Ascending aorta (tissue), 2 donors: ENCODE results near the gene SNX30. TPM values are rescaled to one million over a fixed set of nuclear protein-coding genes. Genes with fewer than 3 reads are reported as not detected.

Experiments
- DNase-seq, 2 donors: peaks; one replicate each; pipeline ENCODE4 v3.0.0-alpha.2; 2019; ENCODE audit warnings: low spot score in 2 of 2
- H3K27ac ChIP-seq, 2 donors: fragments of 200-600 bp; sonication (generic); one replicate each; pipeline ENCODE4 v1.5.1; 2016 to 2017; ENCODE audit warnings: mild to moderate bottlenecking in 1 of 2
- H3K27me3 ChIP-seq: fragments of 200-600 bp; sonication (generic); one replicate; pipeline ENCODE4 v1.5.1; 2017
- H3K36me3 ChIP-seq, 2 donors: fragments of 200-600 bp; sonication (generic); one replicate each; pipeline ENCODE4 v1.5.1; 2016
- H3K4me1 ChIP-seq, 2 donors: fragments of 200-600 bp; sonication (generic); one replicate each; pipeline ENCODE4 v1.5.1; 2016 to 2017; ENCODE audit warnings: mild to moderate bottlenecking in 1 of 2
- H3K4me3 ChIP-seq, 2 donors: fragments of 200-600 bp; sonication (generic); one replicate each; pipeline ENCODE4 v1.5.1; 2016 to 2017; ENCODE audit warnings: mild to moderate bottlenecking in 1 of 2
- H3K9me3 ChIP-seq, 2 donors: fragments of 200-600 bp; sonication (generic); one replicate each; pipeline ENCODE4 v1.5.1; 2016
- intact Hi-C: fragments of 100-400 bp; cut with DNase I; formaldehyde crosslinking; loops from one replicate; pipeline ENCODE4 v1.15.1; 2023
- total RNA-seq: library from RNA; depleted of rRNA; stranded (reverse); fragments of >200 nt; gene quantifications from one replicate; pipeline ENCODE4 v1.1.0, GENCODE V29; 2016
- TF ChIP-seq, protein P1 (sequence below), 3 experiments: fragments of 200-600 bp in 2 of 3; fragments of 450-650 bp in 1 of 3; sonication (generic) in 2 of 3; IDR thresholded peaks; one replicate each; pipeline ENCODE4 v1.5.1; 2016 to 2019; ENCODE audit warnings: antibody characterized with exemption in 3 of 3, mild to moderate bottlenecking in 1 of 3, moderate library complexity in 1 of 3

Gene SNX30
- total RNA-seq, 1 donor from 2014 or later: 4.7 TPM

DNA sequence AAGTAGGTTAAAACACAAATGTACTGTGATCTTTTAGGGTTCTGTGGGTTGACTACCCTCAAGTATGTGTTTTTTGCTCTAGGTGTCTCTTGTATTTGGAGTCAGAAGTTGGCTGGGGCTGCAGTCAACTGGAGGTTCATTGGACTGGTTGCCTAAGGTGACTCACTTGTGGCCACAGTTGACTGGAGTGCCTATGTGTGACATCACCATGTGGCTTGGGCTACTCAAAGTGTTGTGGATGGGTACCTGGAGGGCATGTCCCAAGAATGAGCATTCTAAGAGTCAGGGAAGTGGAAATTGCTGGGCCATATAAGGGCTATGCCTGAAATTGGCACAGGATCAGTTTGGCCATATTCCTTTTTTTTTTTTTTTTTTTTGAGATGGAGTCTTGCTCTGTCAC, 27.4 kb downstream of the SNX30 start:
- no peak overlapping the region for H3K4me3 ChIP-seq
- DNase-seq: no peak
- H3K27ac ChIP-seq: no peak overlapping the region
- TF ChIP-seq, protein P1, sequence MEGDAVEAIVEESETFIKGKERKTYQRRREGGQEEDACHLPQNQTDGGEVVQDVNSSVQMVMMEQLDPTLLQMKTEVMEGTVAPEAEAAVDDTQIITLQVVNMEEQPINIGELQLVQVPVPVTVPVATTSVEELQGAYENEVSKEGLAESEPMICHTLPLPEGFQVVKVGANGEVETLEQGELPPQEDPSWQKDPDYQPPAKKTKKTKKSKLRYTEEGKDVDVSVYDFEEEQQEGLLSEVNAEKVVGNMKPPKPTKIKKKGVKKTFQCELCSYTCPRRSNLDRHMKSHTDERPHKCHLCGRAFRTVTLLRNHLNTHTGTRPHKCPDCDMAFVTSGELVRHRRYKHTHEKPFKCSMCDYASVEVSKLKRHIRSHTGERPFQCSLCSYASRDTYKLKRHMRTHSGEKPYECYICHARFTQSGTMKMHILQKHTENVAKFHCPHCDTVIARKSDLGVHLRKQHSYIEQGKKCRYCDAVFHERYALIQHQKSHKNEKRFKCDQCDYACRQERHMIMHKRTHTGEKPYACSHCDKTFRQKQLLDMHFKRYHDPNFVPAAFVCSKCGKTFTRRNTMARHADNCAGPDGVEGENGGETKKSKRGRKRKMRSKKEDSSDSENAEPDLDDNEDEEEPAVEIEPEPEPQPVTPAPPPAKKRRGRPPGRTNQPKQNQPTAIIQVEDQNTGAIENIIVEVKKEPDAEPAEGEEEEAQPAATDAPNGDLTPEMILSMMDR (IDR thresholded peaks at IDR 0.05): no peak
- no peaks in the 10 kb centered on the region for H3K9me3 ChIP-seq
- intact Hi-C loops: no loop called here
- peaks cover 0 to 6% of the 10 kb centered on the region in 2 donors for H3K4me1 ChIP-seq
- peaks cover 0 to 3% of the 10 kb centered on the region in 2 donors for H3K36me3 ChIP-seq
- no peaks in the 10 kb centered on the region for H3K27me3 ChIP-seq

DNA sequence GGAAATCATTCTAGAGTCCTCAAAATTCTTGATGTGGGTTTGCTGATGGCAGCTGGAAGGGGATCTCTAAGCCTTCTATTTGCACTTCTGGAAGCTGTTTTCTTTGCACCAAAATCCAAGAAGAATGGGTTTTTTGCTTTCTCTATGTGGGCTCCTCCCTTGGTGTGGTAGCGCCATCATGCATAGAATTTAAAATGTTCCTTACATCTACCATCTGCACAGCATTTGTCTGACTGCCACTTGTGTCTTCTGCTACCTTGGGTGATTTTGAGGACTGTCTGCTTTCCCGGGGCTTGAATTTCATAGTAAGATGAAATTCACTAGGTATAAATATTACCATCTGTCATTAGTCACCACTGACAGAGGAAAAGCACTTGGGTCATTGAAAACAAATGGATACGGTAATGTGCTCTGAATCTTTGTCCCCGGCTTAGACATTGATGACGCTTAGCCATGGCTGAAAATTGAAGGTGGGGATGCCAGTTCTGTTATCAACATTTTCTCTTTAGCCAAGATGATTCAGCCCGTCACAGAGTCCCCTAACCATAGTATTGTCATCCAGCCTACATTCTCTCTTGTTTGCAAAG, 30.0 kb downstream of the SNX30 start:
- Histone ChIP-seq H3K27me3 (no peaks in the 10 kb centered on the region), H3K27ac (no peak overlapping the region), H3K9me3 (no peaks in the 10 kb centered on the region), H3K36me3 (peaks cover 0 to 3% of the 10 kb centered on the region in 2 donors), H3K4me3 (no peak overlapping the region), H3K4me1 (peaks cover 0 to 10% of the 10 kb centered on the region in 2 donors)
- intact Hi-C loops: no loop called here
- no peak for DNase-seq
- TF ChIP-seq, protein P1 (IDR thresholded peaks at IDR 0.05): no peak

DNA sequence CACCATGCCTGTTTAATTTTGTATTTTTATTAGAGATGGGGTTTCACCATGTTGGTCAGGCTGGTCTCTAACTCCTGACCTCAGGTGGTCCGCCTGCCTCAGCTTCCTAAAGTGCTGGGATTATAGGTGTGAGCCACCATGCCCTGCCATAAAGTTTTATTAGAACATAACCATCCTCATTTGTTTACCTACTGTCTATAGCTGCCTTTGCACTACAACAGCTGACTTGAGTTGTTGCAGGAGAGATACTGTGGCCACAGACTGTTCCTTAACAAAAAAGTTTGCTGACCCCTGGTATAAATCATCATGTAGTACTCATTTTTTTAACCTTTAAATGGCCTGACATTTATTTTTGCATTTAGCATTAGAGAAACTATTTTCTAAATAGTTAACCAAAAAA, 31.7 kb downstream of the SNX30 start:
- H3K4me3 ChIP-seq: no peak overlapping the region
- no peaks in the 10 kb centered on the region for H3K36me3 ChIP-seq
- TF ChIP-seq, protein P1 (IDR thresholded peaks at IDR 0.05): no peak
- H3K9me3 ChIP-seq: no peaks in the 10 kb centered on the region
- intact Hi-C loops: no loop called here
- H3K4me1 ChIP-seq: peaks cover 0 to 10% of the 10 kb centered on the region in 2 donors
- DNase-seq: no peak
- no peaks in the 10 kb centered on the region for H3K27me3 ChIP-seq
- H3K27ac ChIP-seq: no peak overlapping the region

DNA sequence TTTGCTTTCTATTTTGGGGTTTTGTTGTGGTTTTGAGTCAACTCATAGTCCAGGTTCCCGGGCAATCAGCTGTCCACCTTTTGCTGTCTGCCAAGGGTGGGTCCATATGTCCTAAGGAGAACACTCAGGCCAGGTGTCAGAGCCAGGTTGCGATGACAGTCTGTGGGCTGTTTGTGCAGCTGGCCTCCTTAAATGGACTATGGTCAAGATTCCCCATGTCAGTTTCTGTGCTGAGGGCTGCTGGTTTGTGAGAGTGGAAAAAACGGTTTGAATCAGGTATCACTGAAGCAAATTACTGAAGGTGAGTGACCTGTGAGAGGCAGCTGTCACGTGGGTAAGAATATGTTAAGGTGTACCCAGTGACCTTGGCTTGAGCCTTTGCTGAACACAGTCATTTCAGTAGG, 33.0 kb downstream of the SNX30 start:
- no peaks in the 10 kb centered on the region for H3K36me3 ChIP-seq
- H3K9me3 ChIP-seq: no peaks in the 10 kb centered on the region
- H3K4me3 ChIP-seq: no peak overlapping the region
- H3K27me3 ChIP-seq: no peaks in the 10 kb centered on the region
- peaks cover 0 to 12% of the 10 kb centered on the region in 2 donors for H3K4me1 ChIP-seq
- TF ChIP-seq, protein P1 (IDR thresholded peaks at IDR 0.05): no peak
- DNase-seq: no peak
- intact Hi-C loops: no loop called here
- H3K27ac ChIP-seq: no peak overlapping the region

DNA sequence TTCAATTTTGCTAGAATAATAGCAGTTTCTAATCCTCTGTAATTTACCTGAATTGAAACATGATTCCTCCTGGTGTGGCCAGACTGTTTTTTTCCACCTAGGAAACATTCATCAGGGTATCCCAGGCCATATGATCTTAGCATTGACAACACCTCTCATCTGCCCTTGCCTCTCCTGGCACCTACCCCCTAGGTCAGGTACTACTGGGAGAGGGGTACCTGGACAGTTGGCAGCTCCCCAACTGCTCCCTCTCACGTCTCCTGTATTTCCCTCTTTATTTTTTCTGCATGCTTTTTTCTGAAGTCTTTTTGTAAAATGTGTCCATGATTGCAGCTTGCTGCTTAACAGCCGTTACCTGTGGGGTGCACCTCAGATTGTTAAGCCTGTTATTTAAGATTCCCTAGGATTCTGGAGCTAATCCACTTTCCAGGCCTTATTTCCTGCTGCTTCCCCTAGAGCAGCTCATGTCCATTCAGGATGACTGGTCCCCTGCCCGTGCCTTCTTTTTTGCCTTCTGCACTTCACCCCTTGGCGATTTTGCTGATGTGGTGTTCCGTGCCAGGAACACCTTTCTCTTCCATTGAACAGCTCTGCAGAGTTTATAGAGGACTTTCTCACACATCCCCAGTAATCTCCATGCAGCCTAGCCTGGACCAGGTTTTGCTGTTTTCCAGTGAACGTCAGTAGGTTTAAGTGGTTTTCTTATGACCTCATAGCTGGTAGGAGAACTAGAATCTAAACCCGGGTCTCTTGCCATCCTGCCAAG, 33.6 kb downstream of the SNX30 start:
- Histone ChIP-seq H3K9me3 (no peaks in the 10 kb centered on the region), H3K27ac (no peak overlapping the region), H3K4me1 (peaks cover 5 to 18% of the 10 kb centered on the region in 2 donors), H3K4me3 (no peak overlapping the region), H3K27me3 (no peaks in the 10 kb centered on the region), H3K36me3 (no peaks in the 10 kb centered on the region)
- no peak for DNase-seq
- intact Hi-C loops: no loop called here
- TF ChIP-seq, protein P1 (IDR thresholded peaks at IDR 0.05): no peak
